Adipocyte (in vitro differentiated cells): ENCODE data around the gene UBA1.

Experiments used
- DNase-seq: peaks from one replicate; pipeline ENCODE4 v3.0.0-alpha.2; 2015; ENCODE audit warnings: low read depth
- H3K27me3 ChIP-seq: replicated peaks from 2 replicates; pipeline ENCODE4 v1.7.0; 2013; ENCODE audit warnings: mild to moderate bottlenecking, low read length, moderate library complexity; ENCODE audit not compliant: control insufficient read depth, insufficient read depth
- H3K36me3 ChIP-seq: 2 replicates; pipeline ENCODE4 v1.7.0; 2013; ENCODE audit warnings: low read length, mild to moderate bottlenecking, moderate library complexity; ENCODE audit not compliant: control insufficient read depth, insufficient read depth, severe bottlenecking
- H3K4me1 ChIP-seq: 2 replicates; pipeline ENCODE4 v1.7.0; 2013; ENCODE audit warnings: mild to moderate bottlenecking, low read length, moderate library complexity; ENCODE audit not compliant: control insufficient read depth, insufficient read depth
- H3K4me3 ChIP-seq: 2 replicates; pipeline ENCODE4 v1.7.0; 2013; ENCODE audit warnings: mild to moderate bottlenecking, low read length, moderate library complexity
- H3K9ac ChIP-seq: 2 replicates; pipeline ENCODE4 v1.7.0; 2013; ENCODE audit warnings: mild to moderate bottlenecking, low read length, moderate library complexity
- H3K9me3 ChIP-seq: 2 replicates; pipeline ENCODE4 v1.7.0; 2013; ENCODE audit warnings: mild to moderate bottlenecking, low read length, moderate library complexity; ENCODE audit not compliant: control insufficient read depth

The UBA1 gene

GRCh38 chrX:47206316-47206715 is 12.7 kb downstream of the UBA1 start:
- Histone ChIP-seq H3K36me3 (peaks cover 98% of the 10 kb centered on the region), H3K9me3 (no peaks in the 10 kb centered on the region), H3K4me1 (no peaks in the 10 kb centered on the region), H3K27me3 (no peaks in the 10 kb centered on the region), H3K4me3 (no peak overlapping the region), H3K9ac (no peak overlapping the region)
- no peak for DNase-seq

GRCh38 chrX:47208108-47208507 is 14.5 kb downstream of the UBA1 start:
- H3K36me3 ChIP-seq, result peaks cover 98% of the 10 kb centered on the region

GRCh38 chrX:47209508-47210238 is 16.0 kb downstream of the UBA1 start:
- Histone ChIP-seq H3K36me3 (peaks cover 98% of the 10 kb centered on the region), H3K9ac (no peak overlapping the region), H3K4me3 (no peak overlapping the region), H3K27me3 (no peaks in the 10 kb centered on the region), H3K9me3 (no peaks in the 10 kb centered on the region), H3K4me1 (no peaks in the 10 kb centered on the region)
- no peak for DNase-seq

More at GRCh38 chrX:47208108-47208507, 14.5 kb downstream of the UBA1 start:
- Histone ChIP-seq H3K9me3 (no peaks in the 10 kb centered on the region), H3K4me3 (no peak overlapping the region), H3K4me1 (no peaks in the 10 kb centered on the region), H3K9ac (no peak overlapping the region), H3K27me3 (no peaks in the 10 kb centered on the region)
- no peak for DNase-seq

GRCh38 chrX:47210661-47211425 is 17.2 kb downstream of the UBA1 start:
- DNase-seq, result no peak
- no peaks in the 10 kb centered on the region for H3K4me1 ChIP-seq
- H3K27me3 ChIP-seq, result no peaks in the 10 kb centered on the region
- peaks cover 98% of the 10 kb centered on the region for H3K36me3 ChIP-seq
- no peaks in the 10 kb centered on the region for H3K9me3 ChIP-seq
- no peak overlapping the region for H3K4me3 ChIP-seq
- H3K9ac ChIP-seq, result no peak overlapping the region

- Histone ChIP-seq H3K4me1 (peaks cover 12% of the 10 kb centered on the region), H3K36me3 (peaks cover 89% of the 10 kb centered on the region), H3K9me3 (no peaks in the 10 kb centered on the region), H3K4me3 (no peak overlapping the region), H3K27me3 (no peaks in the 10 kb centered on the region), H3K9ac (no peak overlapping the region)
- no peak for DNase-seq
These were observed 19.0 kb downstream of the UBA1 start for GRCh38 chrX:47212381-47213293.

GRCh38 chrX:47214435-47215077 is 20.9 kb downstream of the UBA1 start:
- H3K4me3 ChIP-seq, result no peak overlapping the region
- H3K27me3 ChIP-seq, result no peaks in the 10 kb centered on the region
- H3K36me3 ChIP-seq, result peaks cover 72% of the 10 kb centered on the region

GRCh38 chrX:47215291-47215900 is 21.8 kb downstream of the UBA1 start:
- H3K36me3 ChIP-seq, result peaks cover 63% of the 10 kb centered on the region
- H3K9ac ChIP-seq, result no peak overlapping the region
- H3K4me1 ChIP-seq, result peaks cover 23% of the 10 kb centered on the region
- no peaks in the 10 kb centered on the region for H3K27me3 ChIP-seq
- DNase-seq, result no peak
- H3K4me3 ChIP-seq, result no peak overlapping the region
- H3K9me3 ChIP-seq, result no peaks in the 10 kb centered on the region

More at GRCh38 chrX:47214435-47215077, 20.9 kb downstream of the UBA1 start:
- H3K9me3 ChIP-seq, result no peaks in the 10 kb centered on the region
- no peak for DNase-seq
- H3K9ac ChIP-seq, result no peak overlapping the region
- H3K4me1 ChIP-seq, result peaks cover 15% of the 10 kb centered on the region

GRCh38 chrX:47216393-47216925 is 22.8 kb downstream of the UBA1 start:
- Histone ChIP-seq H3K36me3 (peaks cover 53% of the 10 kb centered on the region), H3K27me3 (no peaks in the 10 kb centered on the region), H3K9ac (peak overlapping the region; percentile 77), H3K4me1 (peaks cover 26% of the 10 kb centered on the region), H3K4me3 (no peak overlapping the region), H3K9me3 (no peaks in the 10 kb centered on the region)
- DNase-seq, result no peak

GRCh38 chrX:47217121-47217851 is 23.7 kb downstream of the UBA1 start:
- Histone ChIP-seq H3K36me3 (peaks cover 44% of the 10 kb centered on the region), H3K4me3 (peak overlapping the region; percentile 89)
- DNase-seq, result peak; percentile 53

GRCh38 chrX:47217852-47218279 is 24.2 kb downstream of the UBA1 start:
- Histone ChIP-seq H3K4me1 (peaks cover 26% of the 10 kb centered on the region), H3K36me3 (peaks cover 39% of the 10 kb centered on the region), H3K27me3 (no peaks in the 10 kb centered on the region), H3K9me3 (no peaks in the 10 kb centered on the region), H3K4me3 (peak overlapping the region; percentile 89), H3K9ac (peak overlapping the region; percentile 95)
- DNase-seq, result peak; percentile 99

More at GRCh38 chrX:47217121-47217851, 23.7 kb downstream of the UBA1 start:
- Histone ChIP-seq H3K27me3 (no peaks in the 10 kb centered on the region), H3K9ac (peak overlapping the region; percentile 77), H3K9me3 (no peaks in the 10 kb centered on the region), H3K4me1 (peaks cover 26% of the 10 kb centered on the region)
